Subcutaneous adipose tissue (tissue), 4 donors: Measurements from ENCODE around the gene PITPNB. TPM values are rescaled to one million over a fixed set of nuclear protein-coding genes. Genes with fewer than 3 reads are reported as not detected.

ENCODE experiments used
- CTCF ChIP-seq: fragments of 450-650 bp; IDR thresholded peaks from one replicate; pipeline ENCODE4 v1.5.1; 2016; ENCODE audit warnings: low read depth, mild to moderate bottlenecking, control low read depth, antibody characterized with exemption, moderate library complexity
- total RNA-seq, 4 donors: library from RNA; depleted of rRNA; stranded (reverse); fragments of >200 nt; gene quantifications; one replicate each; pipeline ENCODE4 v1.1.0, GENCODE V29; 2016

PITPNB gene
- total RNA-seq, 4 donors from 2014 or later = 43.5 to 89.3 (median 46.5) TPM

- no peak for TF ChIP-seq CTCF
Measured at GRCh38 chr22:27935897-27936296, 16.8 kb upstream of the PITPNB start.

GRCh38 chr22:27934069-27934468, 15.0 kb upstream of the PITPNB start:
- no peak for TF ChIP-seq CTCF

GRCh38 chr22:27933186-27933983, 14.3 kb upstream of the PITPNB start:
- no peak for TF ChIP-seq CTCF

- no peak for TF ChIP-seq CTCF
Measured at GRCh38 chr22:27930331-27931060, 11.4 kb upstream of the PITPNB start.

- TF ChIP-seq CTCF = no peak
Measured at GRCh38 chr22:27927608-27928007, 8.6 kb upstream of the PITPNB start.

- TF ChIP-seq CTCF = no peak
Measured at GRCh38 chr22:27925331-27925730, 6.3 kb upstream of the PITPNB start.
